HL-60 (cell line): Measurements from ENCODE around the gene CADM1.

Experiments used
- GABPA ChIP-seq: IDR thresholded peaks from 2 replicates; pipeline ENCODE4 v1.6.1; 2012; ENCODE audit warnings: low read depth
- REST ChIP-seq: IDR thresholded peaks from 2 replicates; pipeline ENCODE4 v1.6.1; 2012; ENCODE audit warnings: low read depth; ENCODE audit not compliant: insufficient replicate concordance
- TF ChIP-seq, protein P1 (sequence below): IDR thresholded peaks from one replicate; pipeline ENCODE4 v1.5.1; 2011; ENCODE audit warnings: low read length, control low read depth, inconsistent platforms; ENCODE audit not compliant: insufficient read depth

DNA sequence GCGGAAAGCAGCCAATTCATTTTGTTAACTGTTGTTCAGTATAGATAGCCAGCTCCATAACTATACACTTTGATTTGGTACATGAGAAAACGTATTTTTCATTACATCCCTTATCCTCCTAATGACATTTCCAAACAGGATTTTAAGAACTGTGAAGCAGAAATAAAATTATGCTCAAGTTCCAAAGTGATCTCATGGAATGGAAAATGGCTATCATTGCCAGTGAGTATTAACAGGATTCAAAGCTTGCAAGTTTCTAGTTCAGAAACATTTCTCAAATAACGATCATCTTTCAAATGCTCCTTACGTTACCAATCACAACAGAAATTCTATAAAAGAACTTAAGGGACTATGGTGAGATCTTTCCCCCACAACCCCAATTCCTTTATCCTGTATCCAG, 53.7 kb downstream of the CADM1 start:
- TF ChIP-seq REST (no peak), GABPA (no peak)
- TF ChIP-seq, protein P1, sequence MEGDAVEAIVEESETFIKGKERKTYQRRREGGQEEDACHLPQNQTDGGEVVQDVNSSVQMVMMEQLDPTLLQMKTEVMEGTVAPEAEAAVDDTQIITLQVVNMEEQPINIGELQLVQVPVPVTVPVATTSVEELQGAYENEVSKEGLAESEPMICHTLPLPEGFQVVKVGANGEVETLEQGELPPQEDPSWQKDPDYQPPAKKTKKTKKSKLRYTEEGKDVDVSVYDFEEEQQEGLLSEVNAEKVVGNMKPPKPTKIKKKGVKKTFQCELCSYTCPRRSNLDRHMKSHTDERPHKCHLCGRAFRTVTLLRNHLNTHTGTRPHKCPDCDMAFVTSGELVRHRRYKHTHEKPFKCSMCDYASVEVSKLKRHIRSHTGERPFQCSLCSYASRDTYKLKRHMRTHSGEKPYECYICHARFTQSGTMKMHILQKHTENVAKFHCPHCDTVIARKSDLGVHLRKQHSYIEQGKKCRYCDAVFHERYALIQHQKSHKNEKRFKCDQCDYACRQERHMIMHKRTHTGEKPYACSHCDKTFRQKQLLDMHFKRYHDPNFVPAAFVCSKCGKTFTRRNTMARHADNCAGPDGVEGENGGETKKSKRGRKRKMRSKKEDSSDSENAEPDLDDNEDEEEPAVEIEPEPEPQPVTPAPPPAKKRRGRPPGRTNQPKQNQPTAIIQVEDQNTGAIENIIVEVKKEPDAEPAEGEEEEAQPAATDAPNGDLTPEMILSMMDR: no peak
